ENCODE results near the gene NLGN4X.
"Not testable (repeated sequence)": the region's sequence is repeated elsewhere in the genome, so short reads cannot be mapped to it uniquely, and the experiment has no call there.

The NLGN4X gene

GRCh38 chrX:6005856-6006255 is 222.8 kb downstream of the NLGN4X start:
- DNase-seq (ENCODE audit: low spot score): no peak

GRCh38 chrX:6004529-6004928 is 224.1 kb downstream of the NLGN4X start:
- DNase-seq (ENCODE audit: low spot score): no peak

- DNase-seq (ENCODE audit: low spot score): no peak
These were observed 226.6 kb downstream of the NLGN4X start for GRCh38 chrX:6002056-6002455.

GRCh38 chrX:5998901-5999300 is 229.8 kb downstream of the NLGN4X start:
- no peak for DNase-seq (ENCODE audit: low spot score)

GRCh38 chrX:5998456-5998855 is 230.2 kb downstream of the NLGN4X start:
- DNase-seq (ENCODE audit: low spot score): no peak

- no peak for DNase-seq (ENCODE audit: low spot score)
These were observed 237.3 kb downstream of the NLGN4X start for GRCh38 chrX:5991393-5991792.

GRCh38 chrX:5979338-5979737 is 249.3 kb downstream of the NLGN4X start:
- no peak for DNase-seq (ENCODE audit: low spot score)

GRCh38 chrX:5976332-5976731 is 252.3 kb downstream of the NLGN4X start:
- DNase-seq (ENCODE audit: low spot score): no peak

GRCh38 chrX:5971300-5971699 is 257.4 kb downstream of the NLGN4X start:
- no peak for DNase-seq (ENCODE audit: low spot score)

- DNase-seq (ENCODE audit: low spot score): no peak
These were observed 263.3 kb downstream of the NLGN4X start for GRCh38 chrX:5965406-5965805.

GRCh38 chrX:5959286-5959685 is 269.4 kb downstream of the NLGN4X start:
- DNase-seq (ENCODE audit: low spot score): no peak

GRCh38 chrX:5958523-5958922 is 270.1 kb downstream of the NLGN4X start:
- DNase-seq (ENCODE audit: low spot score): no peak

- DNase-seq (ENCODE audit: low spot score): no peak
These were observed 271.2 kb downstream of the NLGN4X start for GRCh38 chrX:5957506-5957905.

- DNase-seq (ENCODE audit: low spot score): no peak
These were observed 292.2 kb downstream of the NLGN4X start for GRCh38 chrX:5936438-5936837.

GRCh38 chrX:5928224-5928623 is 300.4 kb downstream of the NLGN4X start:
- DNase-seq (ENCODE audit: low spot score): no peak

GRCh38 chrX:5916945-5917344 is 311.7 kb downstream of the NLGN4X start:
- DNase-seq (ENCODE audit: low spot score): no peak

GRCh38 chrX:5915783-5916182 is 312.9 kb downstream of the NLGN4X start:
- no peak for DNase-seq (ENCODE audit: low spot score)

GRCh38 chrX:5907207-5907606 is 321.5 kb downstream of the NLGN4X start:
- no peak for DNase-seq (ENCODE audit: low spot score)

- DNase-seq (ENCODE audit: low spot score): not testable (repeated sequence)
These were observed 325.0 kb downstream of the NLGN4X start for GRCh38 chrX:5903586-5904190.

- no peak for DNase-seq (ENCODE audit: low spot score)
These were observed 330.2 kb downstream of the NLGN4X start for GRCh38 chrX:5898463-5898862.

GRCh38 chrX:5891378-5891777 is 337.3 kb downstream of the NLGN4X start:
- DNase-seq (ENCODE audit: low spot score): no peak

GRCh38 chrX:5876984-5877596 is 351.6 kb downstream of the NLGN4X start:
- peak; percentile 16 for DNase-seq (ENCODE audit: low spot score)

- DNase-seq (ENCODE audit: low spot score): no peak
These were observed 358.4 kb downstream of the NLGN4X start for GRCh38 chrX:5870238-5870637.

GRCh38 chrX:5869786-5870185 is 358.9 kb downstream of the NLGN4X start:
- DNase-seq (ENCODE audit: low spot score): no peak
